HepG2 (cell line): ENCODE data around the gene CAPN15. TPM values are rescaled to one million over a fixed set of nuclear protein-coding genes. Genes with fewer than 3 reads are reported as not detected.

Experiments
- AHR ChIP-seq: IDR thresholded peaks from 2 replicates; pipeline ENCODE4 v1.6.1; 2018; ENCODE audit warnings: missing genetic modification reagents, missing compliant biosample characterization
- KDM5B ChIP-seq: sonication (generic); formaldehyde crosslinking; IDR thresholded peaks from 2 replicates; pipeline ENCODE4 v1.4.0; 2020; ENCODE audit warnings: missing genetic modification reagents, mild to moderate bottlenecking, borderline replicate concordance
- ZNF33A ChIP-seq: sonication (generic); formaldehyde crosslinking; IDR thresholded peaks from 2 replicates; pipeline ENCODE4 v1.5.1; 2020; ENCODE audit warnings: missing genetic modification reagents, mild to moderate bottlenecking, moderate library complexity, borderline replicate concordance
- ZNF703 ChIP-seq: sonication (generic); formaldehyde crosslinking; IDR thresholded peaks from 2 replicates; pipeline ENCODE4 v1.5.1; 2020; ENCODE audit warnings: missing genetic modification reagents, mild to moderate bottlenecking, moderate library complexity, borderline replicate concordance
- polyA plus RNA-seq, 8 experiments: library from polyadenylated mRNA; depleted of rRNA in 3 of 8; stranded (reverse) in 7 of 8; unstranded in 1 of 8; fragments of >200 nt; fragmentation: Illumina TruSeq in 4 of 8; extraction: Trizol in 4 of 8; gene quantifications; 2 replicates each; pipeline versions ENCODE4 v1.2.1 to v1.2.3, GENCODE V29; 2011 to 2016; ENCODE audit warnings: low read depth in 4 of 8, missing spikeins in 1 of 8, mixed read lengths in 1 of 8; ENCODE audit not compliant: insufficient read depth in 1 of 8
- total RNA-seq, 5 experiments: library from RNA; depleted of rRNA; stranded (reverse); fragments of >200 nt; fragmentation: Illumina TruSeq; extraction: Trizol; gene quantifications; 2 replicates each; pipeline ENCODE4 v1.2.3, GENCODE V29; 2016; ENCODE audit warnings: low read depth in 1 of 5
- TF ChIP-seq, protein P1 (sequence below): sonication (generic); formaldehyde crosslinking; IDR thresholded peaks from 2 replicates; pipeline ENCODE4 v1.4.0; 2020; ENCODE audit warnings: missing genetic modification reagents, borderline replicate concordance
- TF ChIP-seq, protein P2 (sequence below): sonication (generic); formaldehyde crosslinking; IDR thresholded peaks from 2 replicates; pipeline ENCODE4 v1.5.0; 2020; ENCODE audit warnings: mild to moderate bottlenecking, missing genetic modification reagents, borderline replicate concordance
- TF ChIP-seq, protein P3 (sequence below): sonication (generic); formaldehyde crosslinking; IDR thresholded peaks from 2 replicates; pipeline ENCODE4 v1.4.0; 2020; ENCODE audit warnings: missing genetic modification reagents
- TF ChIP-seq, protein P4 (sequence below): sonication (generic); formaldehyde crosslinking; IDR thresholded peaks from 2 replicates; pipeline ENCODE4 v1.8.1; 2023; ENCODE audit warnings: mild to moderate bottlenecking, inconsistent platforms, moderate library complexity, missing genetic modification reagents, borderline replicate concordance
- TF ChIP-seq, protein P5 (sequence below): sonication (generic); formaldehyde crosslinking; IDR thresholded peaks from 2 replicates; pipeline ENCODE4 v1.4.0; 2020; ENCODE audit warnings: missing genetic modification reagents
- TF ChIP-seq, protein P6 (sequence below): sonication (generic); formaldehyde crosslinking; IDR thresholded peaks from 2 replicates; pipeline ENCODE4 v1.4.0; 2020; ENCODE audit warnings: mild to moderate bottlenecking, missing genetic modification reagents

Gene CAPN15
- total and polyA plus RNA-seq, 2 of the 13 experiments (the other 11 are each of a cell fraction or from before 2014, with no cell fraction given), result 14.9 to 24.5 TPM

DNA sequence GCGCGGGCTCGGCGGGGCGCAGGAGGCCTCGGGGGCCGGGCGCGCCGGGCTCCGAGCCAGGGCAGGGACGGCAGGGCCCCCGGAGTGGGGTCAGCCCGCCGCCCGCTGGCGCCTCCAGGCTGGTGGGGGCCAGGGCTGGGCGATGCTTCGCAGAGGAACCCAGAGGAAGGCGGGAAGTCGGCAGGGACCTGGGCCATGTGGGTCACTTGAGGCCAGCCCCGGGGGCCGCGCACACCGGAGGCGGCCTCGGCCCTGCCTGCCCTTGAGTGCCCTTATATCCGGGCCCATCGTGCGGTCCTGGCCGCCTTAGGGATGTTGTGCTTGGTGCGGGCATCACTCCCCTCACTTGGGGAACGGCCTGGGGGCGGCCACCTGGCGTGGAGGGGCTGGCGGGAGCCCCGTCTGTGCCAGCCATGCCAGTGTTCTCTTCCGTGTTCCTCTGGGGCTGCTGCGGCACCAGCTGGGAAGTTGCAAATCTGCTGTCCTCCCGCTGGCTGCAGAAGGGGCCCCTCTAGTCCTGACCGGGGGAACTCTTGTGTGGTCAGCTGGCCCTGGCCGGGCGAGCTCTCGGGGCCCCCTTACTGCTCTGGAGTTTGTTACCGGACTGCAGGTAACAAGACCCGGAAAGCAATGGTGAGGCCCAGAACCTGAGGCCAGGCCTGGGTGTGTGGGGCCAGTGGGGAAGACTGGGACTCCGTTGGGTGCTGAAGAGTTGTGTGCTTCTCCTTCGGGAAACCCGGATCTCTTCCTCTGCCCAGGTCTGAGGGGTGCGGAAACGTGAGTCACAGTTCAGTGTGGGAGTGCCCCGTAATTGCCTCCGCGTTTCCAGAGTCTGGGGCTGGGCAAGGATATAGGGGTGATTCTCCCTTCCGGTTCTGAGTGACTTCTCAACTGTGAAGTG is 849 bp downstream of the CAPN15 start (continued):
- TF ChIP-seq, protein P1, sequence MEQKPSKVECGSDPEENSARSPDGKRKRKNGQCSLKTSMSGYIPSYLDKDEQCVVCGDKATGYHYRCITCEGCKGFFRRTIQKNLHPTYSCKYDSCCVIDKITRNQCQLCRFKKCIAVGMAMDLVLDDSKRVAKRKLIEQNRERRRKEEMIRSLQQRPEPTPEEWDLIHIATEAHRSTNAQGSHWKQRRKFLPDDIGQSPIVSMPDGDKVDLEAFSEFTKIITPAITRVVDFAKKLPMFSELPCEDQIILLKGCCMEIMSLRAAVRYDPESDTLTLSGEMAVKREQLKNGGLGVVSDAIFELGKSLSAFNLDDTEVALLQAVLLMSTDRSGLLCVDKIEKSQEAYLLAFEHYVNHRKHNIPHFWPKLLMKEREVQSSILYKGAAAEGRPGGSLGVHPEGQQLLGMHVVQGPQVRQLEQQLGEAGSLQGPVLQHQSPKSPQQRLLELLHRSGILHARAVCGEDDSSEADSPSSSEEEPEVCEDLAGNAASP (CRISPR knock-in tag), result peak; percentile 54; the same call in 1 of the 2 replicates
- peak; percentile 66; the same call in 1 of the 2 replicates for TF ChIP-seq KDM5B (CRISPR knock-in tag)
- TF ChIP-seq, protein P2, sequence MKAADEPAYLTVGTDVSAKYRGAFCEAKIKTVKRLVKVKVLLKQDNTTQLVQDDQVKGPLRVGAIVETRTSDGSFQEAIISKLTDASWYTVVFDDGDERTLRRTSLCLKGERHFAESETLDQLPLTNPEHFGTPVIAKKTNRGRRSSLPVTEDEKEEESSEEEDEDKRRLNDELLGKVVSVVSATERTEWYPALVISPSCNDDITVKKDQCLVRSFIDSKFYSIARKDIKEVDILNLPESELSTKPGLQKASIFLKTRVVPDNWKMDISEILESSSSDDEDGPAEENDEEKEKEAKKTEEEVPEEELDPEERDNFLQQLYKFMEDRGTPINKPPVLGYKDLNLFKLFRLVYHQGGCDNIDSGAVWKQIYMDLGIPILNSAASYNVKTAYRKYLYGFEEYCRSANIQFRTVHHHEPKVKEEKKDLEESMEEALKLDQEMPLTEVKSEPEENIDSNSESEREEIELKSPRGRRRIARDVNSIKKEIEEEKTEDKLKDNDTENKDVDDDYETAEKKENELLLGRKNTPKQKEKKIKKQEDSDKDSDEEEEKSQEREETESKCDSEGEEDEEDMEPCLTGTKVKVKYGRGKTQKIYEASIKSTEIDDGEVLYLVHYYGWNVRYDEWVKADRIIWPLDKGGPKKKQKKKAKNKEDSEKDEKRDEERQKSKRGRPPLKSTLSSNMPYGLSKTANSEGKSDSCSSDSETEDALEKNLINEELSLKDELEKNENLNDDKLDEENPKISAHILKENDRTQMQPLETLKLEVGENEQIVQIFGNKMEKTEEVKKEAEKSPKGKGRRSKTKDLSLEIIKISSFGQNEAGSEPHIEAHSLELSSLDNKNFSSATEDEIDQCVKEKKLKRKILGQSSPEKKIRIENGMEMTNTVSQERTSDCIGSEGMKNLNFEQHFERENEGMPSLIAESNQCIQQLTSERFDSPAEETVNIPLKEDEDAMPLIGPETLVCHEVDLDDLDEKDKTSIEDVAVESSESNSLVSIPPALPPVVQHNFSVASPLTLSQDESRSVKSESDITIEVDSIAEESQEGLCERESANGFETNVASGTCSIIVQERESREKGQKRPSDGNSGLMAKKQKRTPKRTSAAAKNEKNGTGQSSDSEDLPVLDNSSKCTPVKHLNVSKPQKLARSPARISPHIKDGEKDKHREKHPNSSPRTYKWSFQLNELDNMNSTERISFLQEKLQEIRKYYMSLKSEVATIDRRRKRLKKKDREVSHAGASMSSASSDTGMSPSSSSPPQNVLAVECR (CRISPR knock-in tag), result peak; percentile 43
- TF ChIP-seq, protein P3, sequence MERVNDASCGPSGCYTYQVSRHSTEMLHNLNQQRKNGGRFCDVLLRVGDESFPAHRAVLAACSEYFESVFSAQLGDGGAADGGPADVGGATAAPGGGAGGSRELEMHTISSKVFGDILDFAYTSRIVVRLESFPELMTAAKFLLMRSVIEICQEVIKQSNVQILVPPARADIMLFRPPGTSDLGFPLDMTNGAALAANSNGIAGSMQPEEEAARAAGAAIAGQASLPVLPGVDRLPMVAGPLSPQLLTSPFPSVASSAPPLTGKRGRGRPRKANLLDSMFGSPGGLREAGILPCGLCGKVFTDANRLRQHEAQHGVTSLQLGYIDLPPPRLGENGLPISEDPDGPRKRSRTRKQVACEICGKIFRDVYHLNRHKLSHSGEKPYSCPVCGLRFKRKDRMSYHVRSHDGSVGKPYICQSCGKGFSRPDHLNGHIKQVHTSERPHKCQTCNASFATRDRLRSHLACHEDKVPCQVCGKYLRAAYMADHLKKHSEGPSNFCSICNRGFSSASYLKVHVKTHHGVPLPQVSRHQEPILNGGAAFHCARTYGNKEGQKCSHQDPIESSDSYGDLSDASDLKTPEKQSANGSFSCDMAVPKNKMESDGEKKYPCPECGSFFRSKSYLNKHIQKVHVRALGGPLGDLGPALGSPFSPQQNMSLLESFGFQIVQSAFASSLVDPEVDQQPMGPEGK, result peak; percentile 37; the same call in 1 of the 2 replicates
- TF ChIP-seq, protein P4, sequence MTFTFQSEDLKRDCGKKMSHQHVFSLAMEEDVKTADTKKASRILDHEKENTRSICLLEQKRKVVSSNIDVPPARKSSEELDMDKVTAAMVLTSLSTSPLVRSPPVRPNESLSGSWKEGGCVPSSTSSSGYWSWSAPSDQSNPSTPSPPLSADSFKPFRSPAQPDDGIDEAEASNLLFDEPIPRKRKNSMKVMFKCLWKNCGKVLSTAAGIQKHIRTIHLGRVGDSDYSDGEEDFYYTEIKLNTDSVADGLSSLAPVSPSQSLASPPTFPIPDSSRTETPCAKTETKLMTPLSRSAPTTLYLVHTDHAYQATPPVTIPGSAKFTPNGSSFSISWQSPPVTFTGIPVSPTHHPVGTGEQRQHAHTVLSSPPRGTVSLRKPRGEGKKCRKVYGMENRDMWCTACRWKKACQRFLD (CRISPR knock-in tag), result 0 out of 2 replicates have a peak, but pooled peaks have one; percentile 34
- TF ChIP-seq, protein P5, sequence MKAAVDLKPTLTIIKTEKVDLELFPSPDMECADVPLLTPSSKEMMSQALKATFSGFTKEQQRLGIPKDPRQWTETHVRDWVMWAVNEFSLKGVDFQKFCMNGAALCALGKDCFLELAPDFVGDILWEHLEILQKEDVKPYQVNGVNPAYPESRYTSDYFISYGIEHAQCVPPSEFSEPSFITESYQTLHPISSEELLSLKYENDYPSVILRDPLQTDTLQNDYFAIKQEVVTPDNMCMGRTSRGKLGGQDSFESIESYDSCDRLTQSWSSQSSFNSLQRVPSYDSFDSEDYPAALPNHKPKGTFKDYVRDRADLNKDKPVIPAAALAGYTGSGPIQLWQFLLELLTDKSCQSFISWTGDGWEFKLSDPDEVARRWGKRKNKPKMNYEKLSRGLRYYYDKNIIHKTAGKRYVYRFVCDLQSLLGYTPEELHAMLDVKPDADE (CRISPR knock-in tag), result no peak
- no peak for TF ChIP-seq AHR
- TF ChIP-seq ZNF703 (CRISPR knock-in tag), result no peak
- TF ChIP-seq, protein P6, sequence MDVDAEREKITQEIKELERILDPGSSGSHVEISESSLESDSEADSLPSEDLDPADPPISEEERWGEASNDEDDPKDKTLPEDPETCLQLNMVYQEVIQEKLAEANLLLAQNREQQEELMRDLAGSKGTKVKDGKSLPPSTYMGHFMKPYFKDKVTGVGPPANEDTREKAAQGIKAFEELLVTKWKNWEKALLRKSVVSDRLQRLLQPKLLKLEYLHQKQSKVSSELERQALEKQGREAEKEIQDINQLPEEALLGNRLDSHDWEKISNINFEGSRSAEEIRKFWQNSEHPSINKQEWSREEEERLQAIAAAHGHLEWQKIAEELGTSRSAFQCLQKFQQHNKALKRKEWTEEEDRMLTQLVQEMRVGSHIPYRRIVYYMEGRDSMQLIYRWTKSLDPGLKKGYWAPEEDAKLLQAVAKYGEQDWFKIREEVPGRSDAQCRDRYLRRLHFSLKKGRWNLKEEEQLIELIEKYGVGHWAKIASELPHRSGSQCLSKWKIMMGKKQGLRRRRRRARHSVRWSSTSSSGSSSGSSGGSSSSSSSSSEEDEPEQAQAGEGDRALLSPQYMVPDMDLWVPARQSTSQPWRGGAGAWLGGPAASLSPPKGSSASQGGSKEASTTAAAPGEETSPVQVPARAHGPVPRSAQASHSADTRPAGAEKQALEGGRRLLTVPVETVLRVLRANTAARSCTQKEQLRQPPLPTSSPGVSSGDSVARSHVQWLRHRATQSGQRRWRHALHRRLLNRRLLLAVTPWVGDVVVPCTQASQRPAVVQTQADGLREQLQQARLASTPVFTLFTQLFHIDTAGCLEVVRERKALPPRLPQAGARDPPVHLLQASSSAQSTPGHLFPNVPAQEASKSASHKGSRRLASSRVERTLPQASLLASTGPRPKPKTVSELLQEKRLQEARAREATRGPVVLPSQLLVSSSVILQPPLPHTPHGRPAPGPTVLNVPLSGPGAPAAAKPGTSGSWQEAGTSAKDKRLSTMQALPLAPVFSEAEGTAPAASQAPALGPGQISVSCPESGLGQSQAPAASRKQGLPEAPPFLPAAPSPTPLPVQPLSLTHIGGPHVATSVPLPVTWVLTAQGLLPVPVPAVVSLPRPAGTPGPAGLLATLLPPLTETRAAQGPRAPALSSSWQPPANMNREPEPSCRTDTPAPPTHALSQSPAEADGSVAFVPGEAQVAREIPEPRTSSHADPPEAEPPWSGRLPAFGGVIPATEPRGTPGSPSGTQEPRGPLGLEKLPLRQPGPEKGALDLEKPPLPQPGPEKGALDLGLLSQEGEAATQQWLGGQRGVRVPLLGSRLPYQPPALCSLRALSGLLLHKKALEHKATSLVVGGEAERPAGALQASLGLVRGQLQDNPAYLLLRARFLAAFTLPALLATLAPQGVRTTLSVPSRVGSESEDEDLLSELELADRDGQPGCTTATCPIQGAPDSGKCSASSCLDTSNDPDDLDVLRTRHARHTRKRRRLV, result no peak
- no peak for TF ChIP-seq ZNF33A
